GM06990 (cell line): ENCODE data around the gene CMTR2.

Source experiments
- DNase-seq: peaks from one replicate; pipeline ENCODE4 v3.0.0-alpha.2; 2011; ENCODE audit not compliant: insufficient read length; ENCODE audit errors: extremely low read depth
- H3K27me3 ChIP-seq: replicated peaks from 2 replicates; pipeline ENCODE4 v1.6.0; 2011; ENCODE audit warnings: low read length; ENCODE audit not compliant: control insufficient read depth, insufficient read depth
- H3K36me3 ChIP-seq: 2 replicates; pipeline ENCODE4 v1.5.1; 2011; ENCODE audit warnings: low read length; ENCODE audit not compliant: control insufficient read depth, insufficient read depth
- H3K4me3 ChIP-seq: replicated peaks from 2 replicates; pipeline ENCODE4 v1.5.1; 2011; ENCODE audit warnings: low read depth, mild to moderate bottlenecking, control low read depth, low read length
- TF ChIP-seq, protein P1 (sequence below): IDR thresholded peaks from 2 replicates; pipeline ENCODE4 v1.5.1; 2011; ENCODE audit warnings: low read length, control low read depth, mild to moderate bottlenecking, inconsistent platforms; ENCODE audit not compliant: insufficient read depth, poor library complexity, severe bottlenecking

CMTR2 gene

DNA sequence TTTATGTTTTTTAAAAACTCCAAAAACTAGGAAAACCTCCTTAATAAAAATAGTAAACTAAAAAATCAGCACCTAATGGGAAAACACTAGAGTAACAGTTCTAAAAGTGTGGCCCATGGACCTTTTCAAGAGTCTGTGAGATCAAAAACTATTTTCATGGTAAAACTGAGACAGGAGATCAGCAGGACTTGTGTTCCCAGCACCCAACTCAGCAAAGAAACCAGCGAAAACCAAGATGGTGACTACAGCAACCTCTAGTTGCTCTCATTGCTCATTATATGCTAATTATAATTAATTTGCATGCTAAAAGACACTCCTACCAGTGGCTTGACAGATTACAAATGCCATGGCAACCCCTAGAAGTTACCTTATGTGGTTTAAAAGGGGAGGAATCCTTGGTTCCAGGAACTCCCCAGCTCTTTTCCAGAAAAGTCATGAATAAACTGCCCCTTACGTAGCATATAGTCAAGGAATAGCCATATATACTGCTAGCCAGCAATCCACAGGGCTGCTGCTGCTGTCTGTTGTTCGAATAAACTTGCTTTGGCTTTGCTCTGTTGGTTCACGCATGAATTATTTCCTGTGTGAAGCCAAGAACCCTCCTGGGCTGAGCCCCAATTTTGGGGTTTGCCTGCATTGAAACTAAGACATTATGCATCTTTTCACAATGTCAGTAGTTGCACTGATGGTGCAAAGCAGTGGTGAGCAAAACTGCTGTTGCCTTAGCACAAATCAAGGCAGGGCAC is 12.4 kb downstream of the CMTR2 start:
- TF ChIP-seq, protein P1, sequence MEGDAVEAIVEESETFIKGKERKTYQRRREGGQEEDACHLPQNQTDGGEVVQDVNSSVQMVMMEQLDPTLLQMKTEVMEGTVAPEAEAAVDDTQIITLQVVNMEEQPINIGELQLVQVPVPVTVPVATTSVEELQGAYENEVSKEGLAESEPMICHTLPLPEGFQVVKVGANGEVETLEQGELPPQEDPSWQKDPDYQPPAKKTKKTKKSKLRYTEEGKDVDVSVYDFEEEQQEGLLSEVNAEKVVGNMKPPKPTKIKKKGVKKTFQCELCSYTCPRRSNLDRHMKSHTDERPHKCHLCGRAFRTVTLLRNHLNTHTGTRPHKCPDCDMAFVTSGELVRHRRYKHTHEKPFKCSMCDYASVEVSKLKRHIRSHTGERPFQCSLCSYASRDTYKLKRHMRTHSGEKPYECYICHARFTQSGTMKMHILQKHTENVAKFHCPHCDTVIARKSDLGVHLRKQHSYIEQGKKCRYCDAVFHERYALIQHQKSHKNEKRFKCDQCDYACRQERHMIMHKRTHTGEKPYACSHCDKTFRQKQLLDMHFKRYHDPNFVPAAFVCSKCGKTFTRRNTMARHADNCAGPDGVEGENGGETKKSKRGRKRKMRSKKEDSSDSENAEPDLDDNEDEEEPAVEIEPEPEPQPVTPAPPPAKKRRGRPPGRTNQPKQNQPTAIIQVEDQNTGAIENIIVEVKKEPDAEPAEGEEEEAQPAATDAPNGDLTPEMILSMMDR, result no peak
- Histone ChIP-seq H3K4me3 (no peak overlapping the region), H3K36me3 (no peaks in the 10 kb centered on the region), H3K27me3 (no peaks in the 10 kb centered on the region)
- no peak for DNase-seq

DNA sequence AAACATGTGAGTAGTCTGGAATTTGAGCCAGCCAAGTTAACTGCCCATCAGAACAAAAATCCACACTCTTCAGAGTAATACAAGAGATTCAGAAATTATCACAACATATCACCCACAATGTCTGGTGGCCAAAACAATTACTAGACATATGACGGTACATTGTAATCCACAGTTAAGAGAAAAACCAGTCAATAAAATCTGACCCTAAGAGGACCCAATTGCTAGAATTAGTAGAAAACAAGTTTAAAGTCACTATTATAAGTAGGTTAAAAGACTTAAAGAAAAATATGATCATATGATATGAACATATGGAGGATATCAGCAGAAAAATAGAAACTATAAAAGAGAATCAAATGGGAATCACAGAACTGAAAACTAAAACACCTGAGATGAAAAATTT is 15.8 kb downstream of the CMTR2 start:
- Histone ChIP-seq H3K4me3 (no peak overlapping the region), H3K36me3 (no peaks in the 10 kb centered on the region), H3K27me3 (no peaks in the 10 kb centered on the region)
- TF ChIP-seq, protein P1, result no peak
- DNase-seq, result no peak

DNA sequence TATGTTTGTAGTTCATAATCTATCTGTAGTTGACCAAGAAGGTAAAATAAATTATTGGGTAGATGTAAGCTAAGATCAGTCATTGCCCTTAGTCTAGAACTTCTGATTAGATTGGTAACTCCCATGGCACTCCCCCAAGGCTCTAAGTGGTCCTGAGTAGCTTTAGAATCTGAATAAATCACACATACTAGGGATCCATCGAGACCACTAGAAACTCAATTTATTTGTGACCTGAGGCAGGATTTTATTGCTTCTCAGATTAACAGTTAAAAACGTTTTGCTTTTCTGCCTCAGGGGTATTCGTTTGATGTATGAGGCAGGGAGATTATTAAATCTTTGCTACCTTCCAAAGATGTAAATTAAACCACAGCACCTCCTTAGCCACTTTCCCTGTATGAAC is 24.9 kb downstream of the CMTR2 start:
- H3K27me3 ChIP-seq, result no peaks in the 10 kb centered on the region
- no peaks in the 10 kb centered on the region for H3K36me3 ChIP-seq
- TF ChIP-seq, protein P1, result no peak
- no peak overlapping the region for H3K4me3 ChIP-seq
- DNase-seq, result no peak

DNA sequence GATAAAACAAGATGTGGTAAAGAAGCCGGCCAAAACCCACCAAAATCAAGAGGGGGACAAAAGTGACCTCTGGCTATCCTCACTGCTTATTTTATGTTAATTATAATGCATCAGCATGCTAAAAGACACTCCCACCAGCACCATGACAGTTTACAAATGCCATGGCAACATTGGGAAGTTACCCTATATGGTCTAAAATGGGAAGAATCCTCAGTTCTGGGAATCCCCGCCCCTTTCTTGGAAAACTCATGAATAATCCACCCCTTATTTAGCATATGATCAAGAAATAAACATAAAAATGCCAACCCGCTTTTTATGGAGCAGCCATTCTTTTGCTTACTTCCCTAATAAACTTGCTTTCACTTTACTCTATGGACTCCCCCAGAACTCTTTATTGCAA is 25.6 kb downstream of the CMTR2 start:
- H3K4me3 ChIP-seq, result no peak overlapping the region
- H3K27me3 ChIP-seq, result no peaks in the 10 kb centered on the region
- no peaks in the 10 kb centered on the region for H3K36me3 ChIP-seq
- TF ChIP-seq, protein P1, result no peak
- DNase-seq, result no peak

DNA sequence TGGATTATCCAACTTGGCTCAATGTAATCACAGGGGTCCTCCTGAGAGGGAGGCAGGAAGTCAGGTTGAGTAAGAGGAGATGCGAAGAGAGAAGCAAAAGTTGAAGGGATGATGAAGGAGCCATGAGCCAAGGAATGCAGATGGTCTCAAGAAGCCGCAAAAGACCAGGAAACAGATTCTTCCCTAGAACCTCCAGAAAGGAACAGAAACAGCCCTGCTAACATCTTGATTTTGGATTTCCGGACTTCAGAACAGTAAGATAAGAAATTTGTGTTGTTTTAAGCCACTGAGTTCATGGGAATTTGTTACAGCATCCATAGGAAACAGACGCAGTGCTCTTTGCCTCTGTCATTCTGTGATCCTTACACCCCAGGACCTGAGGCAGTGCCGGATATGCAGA is 26.8 kb downstream of the CMTR2 start:
- TF ChIP-seq, protein P1, result no peak
- H3K36me3 ChIP-seq, result no peaks in the 10 kb centered on the region
- H3K4me3 ChIP-seq, result no peak overlapping the region
- no peak for DNase-seq
- H3K27me3 ChIP-seq, result no peaks in the 10 kb centered on the region

DNA sequence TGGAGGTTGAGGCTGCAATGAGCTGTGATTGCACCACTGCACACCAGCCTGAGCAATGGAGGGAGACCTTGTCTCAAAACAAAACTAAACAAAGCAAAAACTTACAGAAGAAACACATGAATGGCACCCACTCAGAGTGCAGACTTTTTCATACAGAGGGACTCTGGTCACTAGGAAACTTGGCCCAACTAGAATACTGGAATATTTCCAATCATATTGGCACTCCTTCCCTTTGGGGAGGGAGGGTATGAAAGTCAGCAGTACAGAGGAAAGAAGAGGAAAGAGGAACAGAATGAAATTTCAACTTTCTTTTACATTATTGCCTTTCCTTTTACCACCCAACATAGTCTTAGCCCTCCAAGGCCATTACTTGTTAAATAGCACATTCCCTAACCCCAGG is 28.2 kb downstream of the CMTR2 start:
- TF ChIP-seq, protein P1, result no peak
- no peak overlapping the region for H3K4me3 ChIP-seq
- H3K36me3 ChIP-seq, result no peaks in the 10 kb centered on the region
- H3K27me3 ChIP-seq, result no peaks in the 10 kb centered on the region
- no peak for DNase-seq
